ENCODE results near the gene TTC13. TPM values are rescaled to one million over a fixed set of nuclear protein-coding genes. Genes with fewer than 3 reads are reported as not detected.

TTC13 gene
- total RNA-seq, 1 donor from 2014 or later: 16.1 TPM

- DNase-seq (ENCODE audit: low spot score): no peak
Observed at GRCh38 chr1:230907472-230908205, 71.0 kb downstream of the TTC13 start.

- no peak for DNase-seq (ENCODE audit: low spot score)
Observed at GRCh38 chr1:230906226-230906625, 72.4 kb downstream of the TTC13 start.

DNA sequence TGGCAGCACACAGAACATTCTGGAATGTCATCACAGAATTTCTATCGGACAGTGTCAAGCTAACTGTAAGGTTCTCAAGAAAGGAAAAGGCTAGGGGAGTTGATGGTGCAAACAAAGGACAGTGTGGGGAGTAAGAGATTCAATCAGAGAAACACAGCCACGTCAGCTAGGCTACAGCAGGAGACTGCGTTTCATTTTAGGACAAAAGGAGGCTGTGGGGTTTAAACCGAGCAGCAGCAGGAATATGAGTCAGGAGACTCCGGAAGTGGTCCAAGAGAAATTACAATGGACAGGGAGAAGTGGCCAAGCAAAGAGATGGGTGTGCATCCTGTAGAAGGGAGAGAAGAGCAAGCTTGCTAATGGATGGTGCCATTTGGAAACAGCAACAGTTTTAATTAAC lies 72.9 kb downstream of the TTC13 start:
- no peak for DNase-seq (ENCODE audit: low spot score)

DNA sequence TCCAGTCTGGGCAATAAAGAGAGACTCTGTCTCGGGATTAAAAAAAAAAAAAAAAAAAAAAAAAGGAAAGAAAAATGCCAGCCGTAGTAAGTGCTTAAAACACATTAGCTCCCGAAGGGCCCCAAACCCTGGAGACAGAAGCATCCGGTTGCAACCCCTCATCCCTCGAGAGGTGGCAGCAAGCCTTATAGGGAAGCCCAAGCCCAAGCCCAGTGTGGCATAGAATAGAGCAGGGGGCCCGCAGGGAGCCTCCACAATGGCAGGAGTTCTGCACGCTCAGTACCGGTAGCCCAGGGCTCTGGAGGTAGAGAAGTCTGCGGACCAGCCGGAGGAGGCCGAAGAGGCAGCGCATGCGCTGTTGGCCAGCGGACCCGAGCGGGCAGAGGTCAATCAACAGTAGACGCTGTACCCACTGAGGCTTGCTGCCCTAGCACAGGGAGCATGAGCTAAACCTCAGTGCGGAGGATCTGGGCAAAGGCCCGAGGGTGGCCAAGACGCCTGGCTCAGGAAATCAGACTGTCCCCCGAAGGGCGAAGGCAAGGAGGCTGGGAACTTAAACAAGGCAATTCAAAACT lies 76.2 kb downstream of the TTC13 start:
- no peak for DNase-seq (ENCODE audit: low spot score)

DNA sequence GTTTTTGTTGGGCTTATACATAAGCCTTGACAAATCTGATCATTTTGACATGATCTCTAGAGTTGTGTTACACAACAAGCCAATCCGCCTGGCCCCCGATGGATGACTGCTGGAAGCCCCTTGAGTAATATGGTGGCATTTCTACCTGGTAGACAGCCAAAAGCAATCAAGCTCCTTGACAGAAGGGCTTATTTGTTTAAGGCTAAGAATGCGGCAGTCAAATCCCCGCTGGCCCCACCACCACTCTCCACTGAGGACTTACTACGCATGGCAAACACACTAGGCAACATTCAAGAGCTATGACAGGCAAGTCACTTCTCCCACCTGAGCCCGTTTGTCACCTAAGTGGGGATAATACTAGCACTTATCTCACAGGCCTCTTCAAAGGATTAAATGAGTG lies 77.0 kb downstream of the TTC13 start:
- DNase-seq (ENCODE audit: low spot score): no peak

DNA sequence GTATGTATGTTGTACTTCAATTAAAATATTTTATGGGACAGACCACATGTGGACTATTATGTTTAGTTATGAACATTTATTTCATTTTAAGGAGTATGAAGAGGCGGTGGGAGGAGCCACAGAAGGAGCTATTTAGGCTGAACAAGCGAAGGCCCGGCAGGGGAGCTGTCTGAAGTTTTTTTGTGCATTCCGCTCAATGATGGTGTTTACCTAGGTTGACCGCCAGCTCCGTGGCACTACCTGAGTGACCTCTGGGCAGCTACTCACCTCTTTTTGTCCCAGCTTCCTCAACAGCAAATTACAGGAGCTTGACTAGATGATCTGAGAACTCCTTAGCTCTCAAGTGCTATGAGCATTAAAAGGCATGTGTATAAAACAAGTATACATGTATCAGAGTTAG lies 77.7 kb downstream of the TTC13 start:
- no peak for DNase-seq (ENCODE audit: low spot score)

- DNase-seq (ENCODE audit: low spot score): no peak
Observed at GRCh38 chr1:230899841-230900251, 78.8 kb downstream of the TTC13 start.

- DNase-seq (ENCODE audit: low spot score): no peak
Observed at GRCh38 chr1:230898748-230899147, 79.9 kb downstream of the TTC13 start.

DNA sequence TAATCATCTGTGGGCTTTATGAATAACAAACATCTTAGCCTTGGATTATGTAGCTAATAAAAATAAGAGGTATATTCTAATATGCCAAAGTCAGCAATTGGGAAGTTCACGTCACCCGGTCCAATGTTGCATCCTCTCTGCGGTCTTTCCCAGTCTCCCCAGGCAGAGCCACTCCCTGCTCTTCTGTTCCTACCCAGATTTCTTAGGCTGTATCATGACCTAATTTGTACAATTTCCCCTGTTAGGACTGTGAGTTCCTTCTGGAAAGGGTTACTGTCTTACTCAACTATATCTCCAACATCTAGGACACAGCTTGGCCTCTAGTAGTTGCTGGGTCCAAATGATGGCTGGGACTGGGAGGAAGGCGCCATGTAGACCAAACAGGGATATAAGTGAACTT lies 80.5 kb downstream of the TTC13 start:
- no peak for DNase-seq (ENCODE audit: low spot score)

DNA sequence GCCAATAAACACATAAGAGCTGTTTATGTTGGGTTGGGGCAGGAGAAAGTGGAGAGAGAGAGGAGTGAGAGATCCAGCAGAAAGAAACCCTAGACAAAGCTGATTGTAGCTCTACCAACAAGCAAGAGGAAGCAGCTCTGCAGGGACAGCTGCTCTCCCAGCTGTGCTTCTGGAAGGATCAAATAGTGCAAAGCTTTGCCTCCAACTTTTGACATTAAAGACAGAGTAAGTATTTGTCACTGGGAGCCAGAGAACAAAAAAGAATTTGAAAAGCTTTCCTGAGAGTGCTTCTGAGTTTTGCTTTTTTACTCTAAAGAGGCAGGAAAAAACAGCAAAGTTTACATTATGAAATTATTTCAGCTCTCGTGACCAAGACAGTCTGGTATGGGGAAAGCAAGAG lies 81.9 kb downstream of the TTC13 start:
- no peak for DNase-seq (ENCODE audit: low spot score)

- DNase-seq (ENCODE audit: low spot score): no peak
Observed at GRCh38 chr1:230895452-230895851, 83.2 kb downstream of the TTC13 start.

DNA sequence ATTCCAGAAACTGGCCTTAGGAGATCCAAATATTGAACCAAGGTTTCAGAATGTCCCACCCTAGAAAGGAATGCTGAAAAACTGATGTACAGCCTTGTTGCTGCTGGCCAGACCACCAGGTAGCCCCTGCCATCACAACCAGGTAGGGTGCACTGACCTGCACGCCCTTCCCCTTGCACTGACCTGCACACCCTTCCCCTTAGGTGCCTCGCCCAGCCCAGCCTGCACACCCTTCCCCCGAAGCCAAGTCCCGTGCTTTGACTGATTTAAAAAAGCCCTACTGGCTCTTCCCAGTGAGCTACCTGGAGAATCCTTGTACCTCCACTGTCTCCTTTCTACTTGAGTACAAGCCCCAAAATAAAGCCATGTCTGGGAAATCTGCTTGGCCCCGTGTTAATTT lies 84.0 kb downstream of the TTC13 start:
- no peak for DNase-seq (ENCODE audit: low spot score)

DNA sequence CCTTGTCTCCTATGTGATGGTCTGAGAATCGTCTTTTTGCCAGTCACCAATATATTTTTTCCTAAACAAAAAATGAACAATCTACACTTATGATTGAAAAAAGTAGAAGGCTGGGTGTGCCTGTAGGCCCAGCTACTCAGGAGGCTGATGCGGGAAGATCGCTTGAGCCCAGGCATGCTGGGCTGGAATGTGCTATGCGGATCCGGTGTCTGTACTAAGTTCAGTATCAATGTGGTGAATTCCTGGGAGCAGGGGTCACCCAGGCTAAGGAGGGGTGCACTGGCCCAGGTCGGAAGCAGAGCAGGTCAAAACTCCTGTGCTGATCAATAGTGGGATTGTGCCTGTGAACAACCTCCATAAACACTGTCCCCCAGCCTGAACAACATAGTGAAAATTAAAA lies 84.6 kb downstream of the TTC13 start:
- no peak for DNase-seq (ENCODE audit: low spot score)

DNA sequence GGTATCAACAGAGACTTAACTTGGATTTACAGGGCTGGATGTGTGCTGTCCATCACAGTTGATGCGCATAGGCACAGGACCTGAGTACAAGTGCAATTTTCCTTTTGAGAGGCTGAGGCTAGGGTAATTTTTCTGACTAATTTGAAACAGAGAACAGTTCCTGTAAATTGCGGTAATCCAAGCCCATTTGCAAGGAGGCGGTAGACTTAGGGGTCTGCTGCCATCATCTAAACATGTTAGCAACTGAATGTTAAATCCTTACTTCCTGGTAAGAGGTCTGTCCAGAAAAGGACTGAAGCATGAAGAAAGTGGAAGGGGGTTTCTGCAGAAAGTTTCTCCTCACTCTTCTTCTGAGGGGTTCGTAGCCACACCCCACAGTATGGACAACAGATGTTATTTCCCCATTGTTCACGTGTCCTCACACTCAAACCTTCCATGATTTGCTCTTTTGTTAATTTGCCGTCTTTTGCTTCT lies 86.6 kb downstream of the TTC13 start:
- no peak for DNase-seq (ENCODE audit: low spot score)

- DNase-seq (ENCODE audit: low spot score): no peak
Observed at GRCh38 chr1:230891413-230891812, 87.2 kb downstream of the TTC13 start.

DNA sequence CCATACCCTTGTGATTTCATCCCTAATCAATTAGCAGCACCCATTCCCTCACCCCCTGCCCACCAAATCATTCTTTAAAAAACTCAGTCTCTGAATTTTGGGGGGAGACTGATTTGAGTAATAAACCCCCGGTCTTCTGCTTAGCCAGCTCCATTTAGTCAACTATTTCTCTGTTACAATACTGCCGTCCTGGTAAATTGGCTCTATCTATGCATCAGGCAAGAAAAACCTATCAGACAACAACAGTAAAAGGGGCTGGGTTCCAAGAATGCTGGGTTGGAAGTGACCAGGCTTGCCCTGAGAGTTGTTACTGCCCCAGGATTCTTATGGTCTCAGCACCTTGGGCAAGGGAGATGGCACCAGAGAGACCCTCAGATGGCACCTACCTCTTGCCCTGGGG lies 94.0 kb downstream of the TTC13 start:
- no peak for DNase-seq (ENCODE audit: low spot score)

- no peak for DNase-seq (ENCODE audit: low spot score)
Observed at GRCh38 chr1:230883967-230884366, 94.7 kb downstream of the TTC13 start.

GRCh38 chr1:230879778-230880177 lies 98.9 kb downstream of the TTC13 start:
- no peak for DNase-seq (ENCODE audit: low spot score)

GRCh38 chr1:230878591-230878990 lies 100.1 kb downstream of the TTC13 start:
- DNase-seq (ENCODE audit: low spot score): no peak

DNA sequence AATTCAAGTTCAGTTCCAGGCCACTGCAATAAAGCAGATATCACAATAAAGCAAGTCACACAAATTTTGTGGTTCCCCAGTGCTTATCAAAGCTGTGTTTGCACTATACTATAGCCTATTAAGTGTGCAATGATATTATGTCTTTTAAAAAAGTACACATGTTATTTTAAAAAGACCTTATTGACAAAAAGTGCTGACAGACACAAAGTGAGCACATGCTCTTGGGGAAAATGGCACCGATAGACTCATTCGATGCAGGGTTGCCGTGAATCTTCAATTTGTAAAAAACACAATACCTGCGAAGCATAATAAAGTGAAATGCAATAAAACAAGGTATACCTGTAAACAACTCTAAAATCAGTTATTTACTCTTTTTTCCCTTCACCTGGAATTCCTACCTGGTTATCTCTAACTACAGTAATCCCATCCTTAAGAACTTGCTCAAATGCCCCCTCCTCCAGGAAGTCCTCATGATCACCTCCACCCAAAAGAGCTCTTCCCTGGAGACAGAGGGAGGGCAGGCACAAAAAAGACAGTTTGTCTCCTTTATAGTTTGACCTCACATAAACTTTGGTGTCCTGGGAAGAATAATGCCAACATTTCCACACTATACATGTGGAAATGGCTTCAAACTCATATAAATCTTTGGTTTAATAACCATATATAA lies 100.6 kb downstream of the TTC13 start:
- DNase-seq (ENCODE audit: low spot score): no peak

GRCh38 chr1:230877146-230877923 lies 101.3 kb downstream of the TTC13 start:
- no peak for DNase-seq (ENCODE audit: low spot score)

DNA sequence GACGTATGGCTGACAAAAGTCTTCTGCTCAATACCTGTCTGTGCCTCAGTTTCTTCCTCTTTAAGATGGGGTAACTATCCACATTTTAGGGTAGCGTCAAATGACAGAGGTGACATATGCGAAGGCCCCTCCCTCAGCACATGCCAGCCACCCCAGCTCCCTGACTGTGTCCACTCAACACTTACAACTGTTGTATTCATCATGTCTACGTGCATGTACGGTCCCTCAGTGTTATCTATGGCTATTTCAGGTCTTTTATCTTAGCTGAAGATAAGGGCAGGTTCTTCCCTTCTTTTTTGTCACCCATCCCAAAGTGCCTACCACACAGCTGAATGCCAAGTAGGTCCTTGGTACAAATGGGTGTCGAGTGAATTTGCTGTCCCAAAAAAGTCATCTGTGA lies 102.0 kb downstream of the TTC13 start:
- DNase-seq (ENCODE audit: low spot score): no peak
